GM13976 (cell line): ENCODE data around the gene SYNCRIP.
A peak's percentile ranks its signal among the peaks of the same experiment; 100 is the strongest.

ENCODE experiments used
- DNase-seq: peaks from one replicate; pipeline ENCODE4 v3.0.0; 2012; ENCODE audit warnings: low spot score
- CTCF ChIP-seq: IDR thresholded peaks from 2 replicates; pipeline ENCODE4 v1.5.1; 2012; ENCODE audit warnings: borderline replicate concordance, mild to moderate bottlenecking; ENCODE audit not compliant: insufficient read depth; ENCODE audit errors: extremely low read depth, missing control alignments, control extremely low read depth
- in situ Hi-C: fragments of 300-500 bp; cut with MboI; formaldehyde crosslinking; loops from one replicate; pipeline ENCODE4 v1.12.0; 2022; ENCODE audit warnings: low sequenced_read_pairs, mixed read lengths, inconsistent platforms; ENCODE audit not compliant: unreplicated experiment

SYNCRIP gene

GRCh38 chr6:85672050-85672449, 29.4 kb upstream of the SYNCRIP start:
- in situ Hi-C loops = no loop called here
- no peak for TF ChIP-seq CTCF
- DNase-seq = no peak

DNA sequence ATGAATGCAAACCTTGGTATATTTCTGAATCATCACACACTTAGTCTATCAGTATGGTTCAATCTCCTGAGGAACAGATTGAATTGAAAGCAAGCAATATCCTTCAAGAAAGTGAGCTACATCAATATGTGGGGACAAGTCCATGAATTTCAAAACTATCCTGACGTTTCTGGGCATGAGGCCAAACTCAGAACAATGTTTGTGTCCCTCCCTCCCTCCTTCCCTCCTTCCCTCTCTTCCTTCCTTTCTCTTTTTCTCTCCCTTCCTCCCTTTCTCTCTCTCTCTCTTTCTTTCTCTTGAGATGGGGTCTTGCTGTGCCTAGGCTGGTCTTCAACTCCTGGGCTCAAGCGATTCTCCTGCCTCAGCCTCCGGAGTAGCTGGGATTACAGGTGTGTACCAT, 27.9 kb upstream of the SYNCRIP start:
- no peak for DNase-seq
- in situ Hi-C loops = no loop called here
- no peak for TF ChIP-seq CTCF

DNA sequence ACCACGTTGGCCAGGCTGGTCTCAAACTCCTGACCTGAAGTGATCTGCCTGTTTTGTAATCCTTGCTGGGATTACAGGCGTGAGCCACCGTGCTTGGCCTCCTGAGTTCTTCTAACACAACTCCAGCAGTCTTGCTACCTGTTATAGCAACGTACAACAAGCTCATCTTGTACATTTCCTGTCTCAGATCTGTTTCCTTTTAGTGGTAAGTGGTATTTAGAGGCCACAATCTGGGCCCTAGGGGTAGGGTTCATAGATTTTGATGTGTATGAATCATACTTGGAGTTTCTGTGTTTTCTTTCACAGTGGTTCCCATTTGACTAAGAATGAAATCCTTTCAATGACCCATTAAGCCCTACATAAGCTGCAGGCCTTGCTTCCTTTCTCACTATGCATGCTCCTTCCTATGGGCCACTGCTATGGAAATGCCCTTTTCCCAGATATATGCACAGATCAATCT, 27.1 kb upstream of the SYNCRIP start:
- peak; percentile 65 for DNase-seq
- in situ Hi-C loops = no loop called here
- TF ChIP-seq CTCF = no peak

GRCh38 chr6:85662251-85662650, 19.6 kb upstream of the SYNCRIP start:
- no peak for DNase-seq
- in situ Hi-C loops = no loop called here

DNA sequence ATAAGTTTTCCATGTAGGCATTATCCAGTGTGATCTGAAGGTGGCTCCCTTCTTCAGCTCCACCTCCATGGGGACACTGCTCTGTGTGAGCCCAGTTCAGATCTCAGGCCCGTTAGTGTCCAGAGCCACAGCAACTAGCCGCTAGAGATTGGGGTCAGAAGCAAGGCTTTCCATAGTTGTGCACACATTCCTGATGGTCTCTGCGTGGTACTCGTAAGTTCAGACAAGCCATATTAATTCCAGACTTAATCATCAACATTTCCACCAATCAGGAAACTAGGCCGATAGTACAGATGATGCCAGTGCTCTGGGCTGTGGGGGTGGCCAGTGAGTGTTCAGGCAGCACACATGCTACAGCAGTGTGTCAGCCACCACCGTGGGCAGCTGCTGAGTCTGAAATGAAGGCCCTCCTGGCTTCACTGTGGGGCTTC, 17.5 kb upstream of the SYNCRIP start:
- no peak for TF ChIP-seq CTCF
- in situ Hi-C loops = no loop called here
- no peak for DNase-seq

More at GRCh38 chr6:85662251-85662650, 19.6 kb upstream of the SYNCRIP start:
- TF ChIP-seq CTCF = no peak

GRCh38 chr6:85650606-85651005, 7.9 kb upstream of the SYNCRIP start:
- TF ChIP-seq CTCF = no peak
- in situ Hi-C loops = no loop called here
- no peak for DNase-seq
